Hair follicle dermal papilla cell (primary cell): ENCODE data around the gene UPP1. TPM values are rescaled to one million over a fixed set of nuclear protein-coding genes. Genes with fewer than 3 reads are reported as not detected.

ENCODE experiments used
- total RNA-seq: library from RNA; depleted of rRNA; stranded (reverse); fragments of >200 nt; gene quantifications from 2 replicates; pipeline ENCODE4 v1.2.3, GENCODE V29; 2012

UPP1 gene
- 17.5 and 19.1 TPM in 2 replicates for total RNA-seq

GRCh38 chr7:48089046-48090003 lies at the start of gene UPP1:
Gene UPP1, plus strand, starts transcription at chr7:48089265. Its CDS starts 5,519 bp downstream, at chr7:48094784.

Other genes starting within 250 kb of the UPP1 start
- under 0.01 and 0.12 TPM in 2 replicates for gene PKD1L1, start 140.8 kb upstream of the UPP1 start, total RNA-seq
- 22.1 and 26.7 TPM in 2 replicates for gene HUS1, start 109.7 kb upstream of the UPP1 start, total RNA-seq
- not detected in 2 replicates for gene SUN3, start 60.2 kb upstream of the UPP1 start, total RNA-seq
- 0.24 TPM in 1 of 2 replicates, not detected in the other for gene C7orf57, start 53.7 kb upstream of the UPP1 start, total RNA-seq
- 0.24 and 1.1 TPM in 2 replicates for gene ABCA13, start 82.2 kb downstream of the UPP1 start, total RNA-seq